ENCODE data around the gene RBP2.

DNA sequence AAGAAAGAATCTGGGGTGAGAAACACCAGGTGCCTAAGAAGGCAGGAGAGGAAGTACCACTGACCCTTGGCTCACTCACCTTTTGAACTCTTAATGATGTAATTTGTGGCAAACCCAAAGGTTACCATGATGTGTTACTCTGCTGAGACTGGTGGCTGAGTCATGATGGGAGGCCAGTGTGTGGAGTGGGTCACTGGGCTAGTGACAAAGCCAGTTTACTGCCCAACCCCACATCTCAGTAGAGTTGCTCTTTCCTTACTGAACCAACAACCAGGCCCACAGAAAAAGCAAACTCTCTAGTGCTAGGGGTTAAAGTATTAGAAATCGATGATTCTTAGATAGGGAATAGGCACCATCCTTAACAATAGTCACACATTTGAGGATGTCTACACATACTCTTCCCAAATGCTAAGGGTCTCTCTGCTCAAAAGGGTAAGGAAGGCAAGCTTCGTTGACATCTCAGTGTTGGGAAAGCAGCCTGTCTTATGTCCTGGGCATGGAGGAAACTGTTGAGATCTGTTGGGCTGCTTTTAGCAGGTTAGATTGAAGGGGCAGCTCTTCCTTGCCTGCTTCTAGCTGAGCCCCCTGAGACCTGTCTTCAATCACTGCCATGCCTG, 3.1 kb downstream of the RBP2 start:
- peak; percentile 34 to 82 for TF ChIP-seq POLR2A (IDR thresholded peaks at IDR 0.05)
- TF ChIP-seq, protein P1, sequence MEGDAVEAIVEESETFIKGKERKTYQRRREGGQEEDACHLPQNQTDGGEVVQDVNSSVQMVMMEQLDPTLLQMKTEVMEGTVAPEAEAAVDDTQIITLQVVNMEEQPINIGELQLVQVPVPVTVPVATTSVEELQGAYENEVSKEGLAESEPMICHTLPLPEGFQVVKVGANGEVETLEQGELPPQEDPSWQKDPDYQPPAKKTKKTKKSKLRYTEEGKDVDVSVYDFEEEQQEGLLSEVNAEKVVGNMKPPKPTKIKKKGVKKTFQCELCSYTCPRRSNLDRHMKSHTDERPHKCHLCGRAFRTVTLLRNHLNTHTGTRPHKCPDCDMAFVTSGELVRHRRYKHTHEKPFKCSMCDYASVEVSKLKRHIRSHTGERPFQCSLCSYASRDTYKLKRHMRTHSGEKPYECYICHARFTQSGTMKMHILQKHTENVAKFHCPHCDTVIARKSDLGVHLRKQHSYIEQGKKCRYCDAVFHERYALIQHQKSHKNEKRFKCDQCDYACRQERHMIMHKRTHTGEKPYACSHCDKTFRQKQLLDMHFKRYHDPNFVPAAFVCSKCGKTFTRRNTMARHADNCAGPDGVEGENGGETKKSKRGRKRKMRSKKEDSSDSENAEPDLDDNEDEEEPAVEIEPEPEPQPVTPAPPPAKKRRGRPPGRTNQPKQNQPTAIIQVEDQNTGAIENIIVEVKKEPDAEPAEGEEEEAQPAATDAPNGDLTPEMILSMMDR (IDR thresholded peaks at IDR 0.05) = no peak
